8988T (cell line): ENCODE results near the gene KCNF1.
"Not testable (repeated sequence)": the region's sequence is repeated elsewhere in the genome, so short reads cannot be mapped to it uniquely, and the experiment has no call there.

Experiments used
- DNase-seq: peaks from one replicate; pipeline ENCODE4 v3.0.0; 2011

The KCNF1 gene

GRCh38 chr2:10947005-10947440, 35.3 kb downstream of the KCNF1 start:
- no peak for DNase-seq

GRCh38 chr2:10947446-10948187, 35.9 kb downstream of the KCNF1 start:
- DNase-seq: no peak

GRCh38 chr2:10948188-10948564, 36.4 kb downstream of the KCNF1 start:
- DNase-seq: no peak

- no peak for DNase-seq
Observed at GRCh38 chr2:10948606-10949230, 37.0 kb downstream of the KCNF1 start.

- no peak for DNase-seq
Observed at GRCh38 chr2:10949835-10950234, 38.1 kb downstream of the KCNF1 start.

GRCh38 chr2:10951558-10952414, 40.1 kb downstream of the KCNF1 start:
- DNase-seq: no peak

GRCh38 chr2:10954416-10954815, 42.7 kb downstream of the KCNF1 start:
- DNase-seq: no peak

- DNase-seq: no peak
Observed at GRCh38 chr2:10954856-10955818, 43.4 kb downstream of the KCNF1 start.

GRCh38 chr2:10956006-10956790, 44.5 kb downstream of the KCNF1 start:
- DNase-seq: no peak

GRCh38 chr2:10957391-10957790, 45.7 kb downstream of the KCNF1 start:
- no peak for DNase-seq

- not testable (repeated sequence) for DNase-seq
Observed at GRCh38 chr2:10958452-10958851, 46.7 kb downstream of the KCNF1 start.

GRCh38 chr2:10960606-10961489, 49.1 kb downstream of the KCNF1 start:
- no peak for DNase-seq

GRCh38 chr2:10961490-10961875, 49.7 kb downstream of the KCNF1 start:
- DNase-seq: no peak

- no peak for DNase-seq
Observed at GRCh38 chr2:10962004-10962403, 50.3 kb downstream of the KCNF1 start.

- DNase-seq: no peak
Observed at GRCh38 chr2:10963155-10963554, 51.4 kb downstream of the KCNF1 start.
